ENCODE data around the gene ID1. TPM values are rescaled to one million over a fixed set of nuclear protein-coding genes. Genes with fewer than 3 reads are reported as not detected.
A peak's percentile ranks its signal among the peaks of the same experiment; 100 is the strongest.

Gene ID1
- total and polyA plus RNA-seq, 2 experiments from 2014 or later, result 221 to 479 TPM

DNA sequence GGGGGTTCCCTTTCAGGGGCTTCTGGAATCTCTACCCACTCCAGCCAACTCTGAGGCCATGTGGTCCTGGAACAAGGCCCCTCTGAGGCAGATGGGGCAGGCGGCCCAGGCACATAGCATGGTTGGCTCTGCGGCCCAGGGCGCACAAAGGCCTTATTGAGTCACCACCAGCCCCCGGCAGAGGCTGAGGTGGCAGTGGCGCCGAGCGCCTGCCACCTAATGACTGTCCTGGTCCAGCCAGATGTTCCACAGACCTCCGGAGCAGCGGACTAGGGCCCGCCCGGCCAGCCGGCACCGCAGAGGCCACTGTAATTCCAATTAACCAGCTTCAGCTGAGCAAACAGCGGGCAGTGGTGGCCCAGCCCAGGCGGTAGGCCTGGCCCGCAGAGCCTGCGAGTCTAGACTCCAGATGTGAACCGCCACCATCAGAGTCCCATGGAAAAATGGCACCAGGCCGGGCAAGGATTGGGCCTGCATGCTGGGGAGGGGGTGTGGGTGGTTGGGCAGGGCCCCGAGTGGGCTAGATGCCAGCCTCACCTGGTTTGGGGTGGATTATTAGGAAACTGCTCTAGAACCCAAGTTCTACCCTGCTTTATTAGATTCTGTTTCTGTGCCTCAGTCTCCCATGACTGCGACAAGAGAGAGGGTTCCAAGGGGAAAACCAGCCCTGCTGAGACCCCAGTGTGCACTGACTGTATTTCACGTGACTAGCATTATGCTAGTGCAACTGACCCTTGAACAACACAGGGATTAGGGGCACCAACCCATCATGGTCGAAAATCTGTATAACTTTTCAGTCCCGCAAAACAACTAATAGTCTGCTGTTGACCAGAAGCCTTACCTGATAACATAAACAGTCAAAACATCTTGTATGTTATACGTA is 34.1 kb upstream of the ID1 start:
- no peaks in the 10 kb centered on the region for H3K9me2 ChIP-seq (ENCODE audit: insufficient read depth)
- peaks cover 73% of the 10 kb centered on the region for H3K4me1 ChIP-seq (ENCODE audit: insufficient read depth)
- Mint-ChIP-seq H3K27ac (peak overlapping the region; percentile 97; the same call in 1 of the 2 replicates), H3K27me3 (ENCODE audit: insufficient read depth, low read depth, poor library complexity) (peaks cover 55% of the 10 kb centered on the region), H3K9me3 (peaks cover 7% of the 10 kb centered on the region; the same call in 2 of the 3 replicates), H3K4me3 (peak overlapping the region; percentile 36; the same call in 1 of the 3 replicates), H3K36me3 (ENCODE audit: low read depth) (peaks cover 39% of the 10 kb centered on the region), H3K4me1 (peaks cover 64% of the 10 kb centered on the region)
- H2AFZ ChIP-seq, result no peak overlapping the region
- DNase-seq (ENCODE audit: low spot score) (no peak), ATAC-seq (no peak)
- no peak for TF ChIP-seq EZH2phosphoT487 (IDR thresholded peaks at IDR 0.05; ENCODE audit: unreplicated experiment)
- no peak for TF ChIP-seq REST (IDR thresholded peaks at IDR 0.05; ENCODE audit: unreplicated experiment)
- no peak for TF ChIP-seq CREB1 (CRISPR knock-in tag; IDR thresholded peaks at IDR 0.05; ENCODE audit: low read depth)
- peaks cover 67% of the 10 kb centered on the region for H3F3A ChIP-seq (replicated peaks; ENCODE audit: low read depth)
- 0 out of 2 replicates have a peak, but pooled peaks cover 3% of the 10 kb centered on the region for H3K36me3 ChIP-seq (ENCODE audit: insufficient read depth)
- H3K27ac ChIP-seq (ENCODE audit: low read depth), result peak overlapping the region; percentile 98; the same call in 1 of the 2 replicates
- 0 out of 2 replicates have a peak, but pooled peaks cover 4% of the 10 kb centered on the region for H3K79me2 ChIP-seq (replicated peaks; ENCODE audit: insufficient read depth)
- H3K27me3 ChIP-seq (ENCODE audit: insufficient read depth), result no peaks in the 10 kb centered on the region
- H3K4me3 ChIP-seq, result no peak overlapping the region
- H4K20me1 ChIP-seq (replicated peaks; ENCODE audit: insufficient read depth), result peaks cover 16% of the 10 kb centered on the region
- H3K4me2 ChIP-seq, result no peak overlapping the region

DNA sequence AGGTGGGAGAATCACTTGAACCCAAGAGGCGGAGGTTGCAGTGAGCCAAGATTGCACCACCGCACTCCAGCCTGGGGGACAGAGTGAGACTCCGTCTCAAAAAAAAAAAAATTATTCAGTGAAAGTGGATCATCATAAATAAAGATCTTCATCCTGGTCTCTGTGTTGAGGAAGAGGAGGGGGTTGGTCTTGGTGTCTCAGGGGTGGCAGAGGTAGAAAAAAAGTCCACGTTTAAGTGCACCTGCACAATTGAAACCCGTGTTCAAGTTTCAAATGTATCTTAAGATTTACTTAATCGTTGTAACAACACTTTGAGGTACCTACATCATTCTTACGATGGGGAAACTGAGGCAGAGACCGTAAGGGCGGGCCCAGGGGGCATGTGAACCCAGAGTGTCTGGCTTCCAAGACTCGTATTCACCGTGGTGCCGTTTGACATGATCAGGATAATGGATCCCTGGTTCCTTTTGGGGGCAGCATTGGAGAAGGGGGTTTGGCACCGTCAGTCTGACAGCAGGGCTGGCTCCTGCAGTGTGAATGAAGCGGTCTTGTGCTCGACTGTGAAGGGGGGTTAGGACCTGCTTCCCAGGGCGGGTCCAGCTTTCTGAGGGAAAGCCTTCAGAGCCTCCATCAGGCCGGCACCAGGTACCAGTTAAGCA is 32.9 kb upstream of the ID1 start:
- H3K9me2 ChIP-seq (ENCODE audit: insufficient read depth), result no peaks in the 10 kb centered on the region
- peaks cover 73% of the 10 kb centered on the region for H3K4me1 ChIP-seq (ENCODE audit: insufficient read depth)
- ATAC-seq, result peak; percentile 28
- H3K27ac ChIP-seq (ENCODE audit: low read depth), result peak overlapping the region; percentile 98
- H3K4me2 ChIP-seq, result peak overlapping the region; percentile 82
- Mint-ChIP-seq H3K36me3 (ENCODE audit: low read depth) (peaks cover 32% of the 10 kb centered on the region), H3K27ac (peak overlapping the region; percentile 97), H3K27me3 (ENCODE audit: insufficient read depth, low read depth, poor library complexity) (peaks cover 47% of the 10 kb centered on the region), H3K4me1 (peaks cover 63% of the 10 kb centered on the region), H3K4me3 (peak overlapping the region; percentile 68), H3K9me3 (peaks cover 7% of the 10 kb centered on the region; the same call in 2 of the 3 replicates)
- no peaks in the 10 kb centered on the region for H3K27me3 ChIP-seq (ENCODE audit: insufficient read depth)
- peak overlapping the region; percentile 53 for H3K4me3 ChIP-seq
- peaks cover 6% of the 10 kb centered on the region; the same call in 1 of the 2 replicates for H4K20me1 ChIP-seq (replicated peaks; ENCODE audit: insufficient read depth)
- TF ChIP-seq, protein P1, sequence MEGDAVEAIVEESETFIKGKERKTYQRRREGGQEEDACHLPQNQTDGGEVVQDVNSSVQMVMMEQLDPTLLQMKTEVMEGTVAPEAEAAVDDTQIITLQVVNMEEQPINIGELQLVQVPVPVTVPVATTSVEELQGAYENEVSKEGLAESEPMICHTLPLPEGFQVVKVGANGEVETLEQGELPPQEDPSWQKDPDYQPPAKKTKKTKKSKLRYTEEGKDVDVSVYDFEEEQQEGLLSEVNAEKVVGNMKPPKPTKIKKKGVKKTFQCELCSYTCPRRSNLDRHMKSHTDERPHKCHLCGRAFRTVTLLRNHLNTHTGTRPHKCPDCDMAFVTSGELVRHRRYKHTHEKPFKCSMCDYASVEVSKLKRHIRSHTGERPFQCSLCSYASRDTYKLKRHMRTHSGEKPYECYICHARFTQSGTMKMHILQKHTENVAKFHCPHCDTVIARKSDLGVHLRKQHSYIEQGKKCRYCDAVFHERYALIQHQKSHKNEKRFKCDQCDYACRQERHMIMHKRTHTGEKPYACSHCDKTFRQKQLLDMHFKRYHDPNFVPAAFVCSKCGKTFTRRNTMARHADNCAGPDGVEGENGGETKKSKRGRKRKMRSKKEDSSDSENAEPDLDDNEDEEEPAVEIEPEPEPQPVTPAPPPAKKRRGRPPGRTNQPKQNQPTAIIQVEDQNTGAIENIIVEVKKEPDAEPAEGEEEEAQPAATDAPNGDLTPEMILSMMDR (conservative IDR thresholded peaks at IDR 0.05; ENCODE audit: low read depth in 2 of 2), result peak in 1 of 2 experiments; percentile 45; a peak in 2 of 4 replicates
- TF ChIP-seq POLR2AphosphoS5 (IDR thresholded peaks at IDR 0.05; ENCODE audit: low read depth), result no peak
- TF ChIP-seq ZNF331 (CRISPR knock-in tag; IDR thresholded peaks at IDR 0.05; ENCODE audit: low read depth), result 0 out of 2 replicates have a peak, but pooled peaks have one; percentile 0
- peak; percentile 80 for DNase-seq (ENCODE audit: low spot score)
- peaks cover 59% of the 10 kb centered on the region for H3F3A ChIP-seq (replicated peaks; ENCODE audit: low read depth)
- 0 out of 2 replicates have a peak, but pooled peaks cover 3% of the 10 kb centered on the region for H3K36me3 ChIP-seq (ENCODE audit: insufficient read depth)
- H2AFZ ChIP-seq, result no peak overlapping the region
- 0 out of 2 replicates have a peak, but pooled peaks cover 4% of the 10 kb centered on the region for H3K79me2 ChIP-seq (replicated peaks; ENCODE audit: insufficient read depth)
